Thyroid gland (tissue), 4 donors: Measurements from ENCODE around the gene KIAA1755. TPM values are rescaled to one million over a fixed set of nuclear protein-coding genes. Genes with fewer than 3 reads are reported as not detected.
A peak's percentile ranks its signal among the peaks of the same experiment; 100 is the strongest.

ENCODE experiments used
- DNase-seq, 2 donors: peaks; one replicate each; pipeline ENCODE4 v3.0.0-alpha.2; 2019
- H3K27ac ChIP-seq, 3 donors: fragments of 200-600 bp; sonication (generic); 1 replicate in 2 of 3; 2 replicates in 1 of 3; pipeline ENCODE4 v1.5.1; 2016 to 2019; ENCODE audit warnings: mild to moderate bottlenecking in 1 of 3, moderate library complexity in 1 of 3
- H3K27me3 ChIP-seq: fragments of 200-600 bp; sonication (generic); one replicate; pipeline ENCODE4 v1.5.1; 2019
- H3K36me3 ChIP-seq, 2 donors: fragments of 200-600 bp; sonication (generic); one replicate each; pipeline ENCODE4 v1.5.1; 2016 to 2019
- H3K4me1 ChIP-seq, 2 donors: fragments of 200-600 bp; sonication (generic); one replicate each; pipeline ENCODE4 v1.5.1; 2017 to 2019
- H3K4me3 ChIP-seq, 3 donors: fragments of 200-600 bp; sonication (generic); replicated peaks in 1 of 3; 1 replicate in 2 of 3; 2 replicates in 1 of 3; pipeline ENCODE4 v1.5.1; 2016; ENCODE audit warnings: mild to moderate bottlenecking in 1 of 3
- H3K9me3 ChIP-seq: fragments of 200-600 bp; sonication (generic); one replicate; pipeline ENCODE4 v1.5.1; 2017
- CTCF ChIP-seq, 6 experiments: fragments of 200-600 bp in 3 of 6; fragments of 450-650 bp in 3 of 6; sonication (generic) in 3 of 6; IDR thresholded peaks; one replicate each; pipeline ENCODE4 v1.5.1; 2016 to 2019; ENCODE audit warnings: antibody characterized with exemption in 6 of 6, mild to moderate bottlenecking in 2 of 6, inconsistent platforms in 1 of 6, moderate library complexity in 1 of 6
- POLR2A ChIP-seq, 2 donors: fragments of 450-650 bp; IDR thresholded peaks; one replicate each; pipeline ENCODE4 v1.6.1; 2017; ENCODE audit warnings: antibody characterized with exemption in 2 of 2, mild to moderate bottlenecking in 2 of 2, moderate library complexity in 1 of 2
- WGBS, 2 donors: methylation state at CpG; one replicate each; pipeline ENCODE4 v1.1.5; 2017; 5-methylcytosine and 5-hydroxymethylcytosine counted together
- intact Hi-C: fragments of 100-400 bp; cut with DNase I; formaldehyde crosslinking; loops from one replicate; pipeline ENCODE4 v1.15.1; 2023
- total RNA-seq, 4 donors: library from RNA; depleted of rRNA; stranded (reverse); fragments of >200 nt; gene quantifications; one replicate each; pipeline ENCODE4 v1.2.3, GENCODE V29; 2016

KIAA1755 gene
- total RNA-seq, 4 donors from 2014 or later = 1.0 to 5.5 (median 1.7) TPM

DNA sequence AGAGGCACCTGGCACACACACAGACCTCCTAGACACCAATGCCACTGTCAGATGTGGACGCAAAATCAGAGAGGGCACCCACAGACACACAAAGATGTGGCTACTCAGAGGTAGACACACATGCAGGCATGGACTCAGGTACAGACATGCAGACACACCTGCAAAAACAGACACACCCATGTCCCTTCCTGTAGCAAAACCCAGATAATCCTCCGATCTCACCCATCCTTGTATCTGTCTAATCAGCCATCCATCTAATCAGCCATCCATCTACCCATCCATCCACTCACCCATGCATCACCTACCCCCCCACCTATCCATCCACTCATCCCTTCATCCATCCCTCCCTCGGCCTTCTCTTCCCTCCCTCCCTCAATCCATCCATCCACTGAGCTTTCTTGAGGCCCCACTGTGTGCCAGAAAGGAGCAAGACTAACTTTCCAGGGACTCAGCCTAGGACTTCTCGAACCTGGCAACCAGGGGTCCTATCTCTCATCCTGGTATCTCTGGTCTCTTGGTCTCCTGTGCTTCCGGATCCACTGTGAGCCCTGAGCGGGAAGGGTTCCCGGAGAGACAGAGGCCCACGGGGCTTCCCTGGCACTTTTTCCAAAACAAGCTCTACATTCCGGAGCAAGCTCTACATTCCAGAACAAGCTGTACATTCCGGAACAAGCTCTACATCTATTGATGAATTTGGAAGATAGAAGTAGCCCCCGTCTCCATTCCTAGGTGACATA, 94.4 kb downstream of the KIAA1755 start:
- WGBS, 2 donors = 78 to 80% methylated on average over 11 of the region's 11 CpGs
- H3K4me3 ChIP-seq = no peak overlapping the region

DNA sequence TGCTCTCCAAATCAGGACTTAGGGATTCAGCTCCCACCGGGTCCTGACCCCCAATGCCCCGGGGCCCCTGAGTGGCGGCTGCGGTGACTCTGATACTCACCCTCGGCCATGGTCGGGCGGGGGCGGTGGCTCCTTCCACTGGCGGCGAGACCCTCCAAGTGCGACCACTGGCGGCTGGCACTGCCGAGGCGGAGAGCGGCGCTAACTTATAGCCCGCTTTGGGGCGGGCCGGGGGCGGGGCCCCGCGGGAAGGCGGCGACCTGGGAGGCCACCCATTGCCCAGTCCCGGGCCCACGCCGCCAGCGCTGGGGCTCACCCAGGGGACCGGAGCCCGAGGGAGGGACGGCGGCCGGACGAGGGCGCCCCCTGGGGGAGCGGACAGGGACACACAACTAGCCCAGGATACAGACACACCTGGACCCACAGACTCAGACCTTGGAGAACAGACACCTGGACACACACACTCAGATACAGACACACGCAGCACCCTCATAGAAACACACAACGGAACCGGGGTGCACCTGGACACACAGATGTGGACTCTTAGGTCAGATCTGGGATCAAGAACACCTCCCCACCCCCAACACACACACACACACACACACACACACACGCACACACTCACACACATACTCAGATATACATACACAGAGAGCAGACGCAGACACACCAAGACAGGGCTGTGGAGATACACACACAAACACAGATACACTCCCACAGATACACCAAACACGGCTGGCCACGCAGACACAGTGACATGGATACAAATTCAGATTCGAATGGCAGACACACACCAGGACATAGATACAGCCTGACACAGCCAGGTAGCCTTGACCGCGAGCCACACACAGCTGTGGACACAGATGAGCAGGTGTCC, 95.2 kb downstream of the KIAA1755 start, which contains the start of gene TGM2:
TGM2 (minus strand) TSS at position 182 of the 877 bp plus-strand sequence; CDS start at position 110, 72 bp downstream.
- Histone ChIP-seq H3K9me3 (no peaks in the 10 kb centered on the region), H3K36me3 (no peaks in the 10 kb centered on the region), H3K4me1 (peaks cover 0 to 28% of the 10 kb centered on the region in 2 donors), H3K4me3 (peak within 1 kb of the TSS in 1 of 3 donors; percentile 25), H3K27me3 (no peaks in the 10 kb centered on the region), H3K27ac (peak within 1 kb of the TSS in 1 of 3 donors; percentile 14)
- peak; percentile 73 to 81 for DNase-seq
- WGBS, 2 donors = 23 to 28% methylated on average over 16 to 22 of the region's 46 CpGs
- intact Hi-C loops = loop anchor here (5.0 kb wide), 1 partner anchor 108 kb away; no protein-coding TSS in a partner anchor
- TF ChIP-seq POLR2A (IDR thresholded peaks at IDR 0.05) (no peak), CTCF (IDR thresholded peaks at IDR 0.05) (peak; percentile 70 to 91 (median 82))

More for the DNA sequence above, 94.4 kb downstream of the KIAA1755 start:
- intact Hi-C loops = loop anchor here (5.0 kb wide), 1 partner anchor 109 kb away; no protein-coding TSS in a partner anchor
- Histone ChIP-seq H3K36me3 (no peaks in the 10 kb centered on the region), H3K4me1 (peaks cover 0 to 28% of the 10 kb centered on the region in 2 donors), H3K27ac (no peak overlapping the region), H3K27me3 (no peaks in the 10 kb centered on the region), H3K9me3 (no peaks in the 10 kb centered on the region)
- DNase-seq = no peak
- TF ChIP-seq CTCF (IDR thresholded peaks at IDR 0.05) = no peak
- no peak for TF ChIP-seq POLR2A (IDR thresholded peaks at IDR 0.05)

DNA sequence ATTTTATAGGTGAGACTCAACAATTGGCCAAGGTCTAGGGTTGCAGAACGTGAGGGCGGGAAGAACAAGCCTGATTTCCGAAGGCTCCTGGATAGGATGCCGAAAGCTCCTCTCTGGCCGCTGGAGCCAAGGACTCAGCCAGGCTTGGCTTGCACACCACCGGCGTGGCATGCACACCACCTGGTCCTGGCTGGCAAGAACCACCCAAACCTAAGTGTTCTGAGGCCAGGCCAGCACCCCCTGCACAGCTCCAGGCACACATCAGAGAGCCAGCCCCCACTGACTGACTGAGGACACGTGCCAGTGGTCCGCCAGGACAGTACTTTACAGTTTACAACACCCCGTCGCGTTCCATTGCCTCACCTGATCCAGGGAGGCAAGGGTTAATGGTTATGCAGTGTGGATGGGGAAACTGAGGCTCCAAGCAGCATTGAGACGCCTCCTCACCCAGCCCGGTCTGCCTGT, 95.9 kb downstream of the KIAA1755 start:
- Histone ChIP-seq H3K4me1 (peaks cover 0 to 28% of the 10 kb centered on the region in 2 donors), H3K4me3 (peak overlapping the region in 1 of 3 donors; percentile 25), H3K27me3 (no peaks in the 10 kb centered on the region), H3K27ac (peak overlapping the region in 1 of 3 donors; percentile 14), H3K36me3 (no peaks in the 10 kb centered on the region), H3K9me3 (no peaks in the 10 kb centered on the region)
- intact Hi-C loops = loop anchor here (5.0 kb wide), 2 partner anchors 87 to 107 kb away; no protein-coding TSS in a partner anchor
- 68 to 72% methylated on average over 9 to 14 of the region's 14 CpGs for WGBS, 2 donors
- TF ChIP-seq CTCF (IDR thresholded peaks at IDR 0.05) (no peak), POLR2A (IDR thresholded peaks at IDR 0.05) (no peak)
- no peak for DNase-seq

DNA sequence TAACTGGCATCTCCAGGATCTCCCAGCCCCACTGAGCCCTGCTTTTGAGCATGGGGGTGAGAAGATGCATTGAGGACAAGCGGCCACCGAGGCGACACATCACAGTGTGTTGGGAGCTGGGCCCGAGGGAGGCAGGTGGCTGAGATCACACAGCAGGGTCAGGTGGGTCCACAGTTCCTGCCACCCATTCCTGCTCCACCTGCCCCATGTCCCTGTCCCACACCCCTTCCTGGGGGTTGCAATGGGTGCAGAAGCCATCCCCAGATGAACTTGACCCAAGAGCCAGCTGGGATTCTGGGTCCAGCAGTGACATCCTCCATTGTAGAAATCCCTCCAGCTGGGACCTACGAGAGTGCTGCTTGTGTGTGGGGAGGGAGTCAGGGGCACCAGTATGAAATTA, 96.5 kb downstream of the KIAA1755 start:
- WGBS, 2 donors = 96 to 100% methylated on average over 2 to 4 of the region's 5 CpGs
- intact Hi-C loops = loop anchor here (5.0 kb wide), 1 partner anchor 87 kb away; no protein-coding TSS in a partner anchor

More for the DNA sequence above, 96.5 kb downstream of the KIAA1755 start:
- no peak for TF ChIP-seq CTCF (IDR thresholded peaks at IDR 0.05)
- no peak for TF ChIP-seq POLR2A (IDR thresholded peaks at IDR 0.05)
- DNase-seq = no peak
- Histone ChIP-seq H3K9me3 (no peaks in the 10 kb centered on the region), H3K36me3 (no peaks in the 10 kb centered on the region), H3K27me3 (no peaks in the 10 kb centered on the region), H3K4me3 (no peak overlapping the region), H3K27ac (no peak overlapping the region), H3K4me1 (peaks cover 0 to 28% of the 10 kb centered on the region in 2 donors)
